Smooth muscle cell (in vitro differentiated cells): ENCODE results near the gene UGT2B28. TPM values are rescaled to one million over a fixed set of nuclear protein-coding genes. Genes with fewer than 3 reads are reported as not detected.
"Not testable (repeated sequence)": the region's sequence is repeated elsewhere in the genome, so short reads cannot be mapped to it uniquely, and the experiment has no call there.

ENCODE experiments used
- DNase-seq: peaks from one replicate; lab custom pipeline; 2025; ENCODE audit not compliant: unreplicated experiment; lab: John Stamatoyannopoulos, UW
- H2AFZ ChIP-seq: fragments of 200-600 bp; sonication (generic); 2 replicates; pipeline ENCODE4 v1.6.0; 2016; ENCODE audit warnings: antibody characterized with exemption, low read depth, mild to moderate bottlenecking
- H3F3A ChIP-seq: fragments of 200-600 bp; sonication (generic); 2 replicates; pipeline ENCODE4 v1.6.0; 2017; ENCODE audit warnings: antibody characterized with exemption, low read depth
- H3K27ac ChIP-seq: fragments of 200-600 bp; sonication (generic); 2 replicates; pipeline ENCODE4 v1.5.1; 2016; ENCODE audit warnings: low read depth, mild to moderate bottlenecking
- H3K27me3 ChIP-seq: fragments of 200-600 bp; sonication (generic); 2 replicates; pipeline ENCODE4 v1.6.1; 2016; ENCODE audit warnings: low read depth, mild to moderate bottlenecking
- H3K36me3 ChIP-seq: fragments of 200-600 bp; sonication (generic); 2 replicates; pipeline ENCODE4 v1.5.1; 2016; ENCODE audit warnings: low read depth
- H3K4me1 ChIP-seq: fragments of 200-600 bp; sonication (generic); 2 replicates; pipeline ENCODE4 v1.5.1; 2016; ENCODE audit warnings: low read depth
- H3K4me2 ChIP-seq: fragments of 200-600 bp; sonication (generic); 2 replicates; pipeline ENCODE4 v1.6.0; 2016; ENCODE audit warnings: mild to moderate bottlenecking
- H3K4me3 ChIP-seq: fragments of 200-600 bp; sonication (generic); 2 replicates; pipeline ENCODE4 v1.5.1; 2016; ENCODE audit warnings: mild to moderate bottlenecking
- H3K79me2 ChIP-seq: fragments of 200-600 bp; sonication (generic); 2 replicates; pipeline ENCODE4 v1.6.0; 2016; ENCODE audit warnings: low read depth, mild to moderate bottlenecking
- H3K9ac ChIP-seq: fragments of 200-600 bp; sonication (generic); 2 replicates; pipeline ENCODE4 v1.6.0; 2016; ENCODE audit warnings: low read depth
- H3K9me3 ChIP-seq: fragments of 200-600 bp; sonication (generic); replicated peaks from 2 replicates; pipeline ENCODE4 v1.5.1; 2016; ENCODE audit warnings: low read depth
- H4K20me1 ChIP-seq: fragments of 200-600 bp; sonication (generic); 2 replicates; pipeline ENCODE4 v1.6.0; 2016; ENCODE audit warnings: low read depth
- CTCF ChIP-seq: fragments of 200-600 bp; sonication (generic); IDR thresholded peaks from 2 replicates; pipeline ENCODE4 v1.5.1; 2017; ENCODE audit warnings: borderline replicate concordance, mild to moderate bottlenecking, antibody characterized with exemption; ENCODE audit not compliant: insufficient read depth, poor library complexity, severe bottlenecking
- WGBS: methylation state at CpG from one replicate; pipeline ENCODE4 v1.1.7; 2016; ENCODE audit warnings: low lambda C conversion rate; 5-methylcytosine and 5-hydroxymethylcytosine counted together
- polyA plus RNA-seq: library from polyadenylated mRNA; unstranded; fragments of >200 nt; fragmentation: Nextera tagmentation; extraction: Ambion mirVana; gene quantifications from 2 replicates; pipeline ENCODE4 v1.2.1, GENCODE V29; 2016
- total RNA-seq: library from RNA; depleted of rRNA; stranded (reverse); fragments of >200 nt; gene quantifications from 2 replicates; pipeline ENCODE4 v1.2.3, GENCODE V29; 2014

The UGT2B28 gene
- total and polyA plus RNA-seq, 2 experiments from 2014 or later = not detected

- peak overlapping the region; percentile 21 for H3K4me2 ChIP-seq
- peak overlapping the region; percentile 21 for H2AFZ ChIP-seq
- H3K36me3 ChIP-seq = no peaks in the 10 kb centered on the region
- no peak overlapping the region for H3K27ac ChIP-seq
- no peak for TF ChIP-seq CTCF
- H3K4me1 ChIP-seq = no peaks in the 10 kb centered on the region
- DNase-seq = no peak
- no peak overlapping the region for H3K9ac ChIP-seq
- no peaks in the 10 kb centered on the region for H3K9me3 ChIP-seq
- no peak overlapping the region for H3K4me3 ChIP-seq
- no peaks in the 10 kb centered on the region for H3F3A ChIP-seq
- 67% methylated on average over 4 of the region's 4 CpGs for WGBS
- H3K79me2 ChIP-seq = no peaks in the 10 kb centered on the region
- H4K20me1 ChIP-seq = no peaks in the 10 kb centered on the region
- H3K27me3 ChIP-seq = no peaks in the 10 kb centered on the region
These were observed 50.2 kb downstream of the UGT2B28 start for GRCh38 chr4:69330345-69331047.

- peak overlapping the region; percentile 21 for H2AFZ ChIP-seq
- not testable (repeated sequence) for H3K4me1 ChIP-seq, H3K27ac ChIP-seq, H3K4me3 ChIP-seq, H3K27me3 ChIP-seq, H3F3A ChIP-seq, H3K79me2 ChIP-seq, H3K36me3 ChIP-seq, H3K9ac ChIP-seq, H3K9me3 ChIP-seq, H4K20me1 ChIP-seq, H3K4me2 ChIP-seq, DNase-seq
- 96% methylated on average over 2 of the region's 2 CpGs for WGBS
These were observed 51.0 kb downstream of the UGT2B28 start for GRCh38 chr4:69331304-69331703.

- not testable (repeated sequence) for DNase-seq, H3F3A ChIP-seq, H3K36me3 ChIP-seq, H3K4me2 ChIP-seq, H3K9me3 ChIP-seq, H3K27me3 ChIP-seq, H4K20me1 ChIP-seq, H3K27ac ChIP-seq, H3K79me2 ChIP-seq, H3K9ac ChIP-seq, H3K4me3 ChIP-seq, H3K4me1 ChIP-seq
- peak; percentile 42 for TF ChIP-seq CTCF
- peak overlapping the region; percentile 19 for H2AFZ ChIP-seq
These were observed 55.2 kb downstream of the UGT2B28 start for GRCh38 chr4:69335485-69335884.

- H3F3A ChIP-seq, H3K9ac ChIP-seq, H3K79me2 ChIP-seq, H3K4me3 ChIP-seq, DNase-seq, H3K27me3 ChIP-seq, H3K9me3 ChIP-seq, H2AFZ ChIP-seq, H3K4me2 ChIP-seq, H4K20me1 ChIP-seq, H3K36me3 ChIP-seq, H3K27ac ChIP-seq, H3K4me1 ChIP-seq: not testable (repeated sequence)
- WGBS = 85% methylated on average over 2 of the region's 2 CpGs
These were observed 62.8 kb downstream of the UGT2B28 start for GRCh38 chr4:69343114-69343513.

GRCh38 chr4:69343558-69344420 lies 63.5 kb downstream of the UGT2B28 start:
- H3K4me2 ChIP-seq, H3K79me2 ChIP-seq, DNase-seq, H3F3A ChIP-seq, H3K4me3 ChIP-seq, H3K4me1 ChIP-seq, H2AFZ ChIP-seq, H3K9me3 ChIP-seq, H3K27me3 ChIP-seq, H4K20me1 ChIP-seq, H3K9ac ChIP-seq, H3K36me3 ChIP-seq, H3K27ac ChIP-seq: not testable (repeated sequence)
- 76% methylated on average over 8 of the region's 8 CpGs for WGBS
